Measurements from ENCODE around the gene MEIS2.

MEIS2 gene

GRCh38 chr15:37028625-37029296, 71.6 kb downstream of the MEIS2 start:
- no peaks in the 10 kb centered on the region for H3K4me1 ChIP-seq (ENCODE audit: insufficient read depth, low read length, poor library complexity, severe bottlenecking)
- no peak overlapping the region for H2AFZ ChIP-seq (ENCODE audit: low read length)
- no peak overlapping the region for H3K4me3 ChIP-seq (ENCODE audit: low read length, poor library complexity, severe bottlenecking)
- H3F3A ChIP-seq (ENCODE audit: low read depth), result no peaks in the 10 kb centered on the region
- H3K27me3 ChIP-seq (ENCODE audit: insufficient read depth, low read length, poor library complexity, severe bottlenecking), result no peaks in the 10 kb centered on the region
- no peak overlapping the region for H3K4me2 ChIP-seq (ENCODE audit: low read depth, low read length, poor library complexity, severe bottlenecking)
- no peaks in the 10 kb centered on the region for H3K9me3 ChIP-seq (ENCODE audit: insufficient read depth, low read depth, low read length)
- no peaks in the 10 kb centered on the region; the same call in 1 of the 2 replicates for H3K9me2 ChIP-seq (replicated peaks; ENCODE audit: low read depth, low read length)
- H4K20me1 ChIP-seq (ENCODE audit: insufficient read depth, low read length, poor library complexity, severe bottlenecking), result no peaks in the 10 kb centered on the region
- H3K9ac ChIP-seq (ENCODE audit: low read depth, low read length, poor library complexity, severe bottlenecking), result no peak overlapping the region
- no peak for TF ChIP-seq EZH2phosphoT487 (IDR thresholded peaks at IDR 0.05; ENCODE audit: borderline replicate concordance)
- no peaks in the 10 kb centered on the region for H3K79me2 ChIP-seq (ENCODE audit: insufficient read depth, low read length)
- no peaks in the 10 kb centered on the region for H3K36me3 ChIP-seq (ENCODE audit: insufficient read depth, low read length)

GRCh38 chr15:37020852-37021251, 79.5 kb downstream of the MEIS2 start:
- no peak overlapping the region for H3K9ac ChIP-seq (ENCODE audit: low read depth, low read length, poor library complexity, severe bottlenecking)
- H3K9me2 ChIP-seq (replicated peaks; ENCODE audit: low read depth, low read length), result no peaks in the 10 kb centered on the region
- H3K36me3 ChIP-seq (ENCODE audit: insufficient read depth, low read length), result no peaks in the 10 kb centered on the region
- no peaks in the 10 kb centered on the region for H3F3A ChIP-seq (ENCODE audit: low read depth)
- no peaks in the 10 kb centered on the region for H3K79me2 ChIP-seq (ENCODE audit: insufficient read depth, low read length)
- no peaks in the 10 kb centered on the region for H3K27me3 ChIP-seq (ENCODE audit: insufficient read depth, low read length, poor library complexity, severe bottlenecking)
- TF ChIP-seq CTCF (conservative IDR thresholded peaks at IDR 0.05; ENCODE audit: low read length) (no peak), EZH2phosphoT487 (IDR thresholded peaks at IDR 0.05; ENCODE audit: borderline replicate concordance) (no peak)
- H3K4me1 ChIP-seq (ENCODE audit: insufficient read depth, low read length, poor library complexity, severe bottlenecking), result no peaks in the 10 kb centered on the region
- no peak overlapping the region for H3K4me3 ChIP-seq (ENCODE audit: low read length, poor library complexity, severe bottlenecking)
- H4K20me1 ChIP-seq (ENCODE audit: insufficient read depth, low read length, poor library complexity, severe bottlenecking), result no peaks in the 10 kb centered on the region
- H2AFZ ChIP-seq (ENCODE audit: low read length), result no peak overlapping the region
- no peaks in the 10 kb centered on the region for H3K9me3 ChIP-seq (ENCODE audit: insufficient read depth, low read depth, low read length)
- H3K4me2 ChIP-seq (ENCODE audit: low read depth, low read length, poor library complexity, severe bottlenecking), result no peak overlapping the region

GRCh38 chr15:37019479-37020433, 80.6 kb downstream of the MEIS2 start:
- no peak overlapping the region for H3K9ac ChIP-seq (ENCODE audit: low read depth, low read length, poor library complexity, severe bottlenecking)
- no peaks in the 10 kb centered on the region for H3K27me3 ChIP-seq (ENCODE audit: insufficient read depth, low read length, poor library complexity, severe bottlenecking)
- H3K9me2 ChIP-seq (replicated peaks; ENCODE audit: low read depth, low read length), result no peaks in the 10 kb centered on the region
- no peaks in the 10 kb centered on the region for H3K4me1 ChIP-seq (ENCODE audit: insufficient read depth, low read length, poor library complexity, severe bottlenecking)
- H3K9me3 ChIP-seq (ENCODE audit: insufficient read depth, low read depth, low read length), result no peaks in the 10 kb centered on the region
- no peak overlapping the region for H3K4me2 ChIP-seq (ENCODE audit: low read depth, low read length, poor library complexity, severe bottlenecking)
- no peaks in the 10 kb centered on the region for H3K79me2 ChIP-seq (ENCODE audit: insufficient read depth, low read length)
- H3F3A ChIP-seq (ENCODE audit: low read depth), result no peaks in the 10 kb centered on the region
- no peaks in the 10 kb centered on the region for H3K36me3 ChIP-seq (ENCODE audit: insufficient read depth, low read length)
- no peak overlapping the region for H3K4me3 ChIP-seq (ENCODE audit: low read length, poor library complexity, severe bottlenecking)
- TF ChIP-seq EZH2phosphoT487 (IDR thresholded peaks at IDR 0.05; ENCODE audit: borderline replicate concordance), result no peak
- TF ChIP-seq CTCF (conservative IDR thresholded peaks at IDR 0.05; ENCODE audit: low read length), result no peak
- H4K20me1 ChIP-seq (ENCODE audit: insufficient read depth, low read length, poor library complexity, severe bottlenecking), result no peaks in the 10 kb centered on the region
- H2AFZ ChIP-seq (ENCODE audit: low read length), result no peak overlapping the region
